ENCODE measurements around the gene SPINK5. TPM values are rescaled to one million over a fixed set of nuclear protein-coding genes. Genes with fewer than 3 reads are reported as not detected.

Gene SPINK5
- total RNA-seq, 4 donors from 2014 or later = 0.39 to 1.3 (median 0.97) TPM

DNA sequence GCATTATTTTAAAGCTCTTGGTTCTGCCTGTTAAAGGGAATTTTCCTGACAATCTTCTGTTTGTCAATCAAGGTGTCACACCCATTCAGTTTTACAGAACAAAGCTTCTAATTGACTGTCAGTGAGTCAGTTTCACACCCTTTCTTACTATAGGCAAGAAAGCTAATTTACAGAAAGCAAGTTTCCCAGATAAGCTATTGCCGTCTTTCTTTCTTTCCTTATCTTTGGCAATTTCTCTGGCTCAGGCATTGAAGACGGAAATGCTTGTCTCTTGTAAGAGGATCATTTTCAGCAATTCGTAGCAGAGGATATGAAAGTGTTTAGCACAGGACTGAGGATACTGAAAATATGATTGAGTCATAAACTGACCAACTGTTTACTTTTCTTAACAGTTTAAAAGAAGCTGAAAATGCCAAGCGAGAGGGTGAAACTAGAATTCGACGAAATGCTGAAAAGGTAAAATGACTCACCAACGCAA is 27.0 kb downstream of the SPINK5 start:
- Histone ChIP-seq H3K4me3 (no peak overlapping the region), H3K4me1 (no peaks in the 10 kb centered on the region), H3K27ac (no peak overlapping the region), H3K36me3 (no peaks in the 10 kb centered on the region), H3K27me3 (no peaks in the 10 kb centered on the region), H3K9me3 (no peaks in the 10 kb centered on the region)
- 77 to 84% methylated on average over 7 of the region's 7 CpGs for WGBS, 2 donors
- no peak for DNase-seq (ENCODE audit: low spot score in 2 of 2)
- TF ChIP-seq EP300 (IDR thresholded peaks at IDR 0.05) = no peak
- TF ChIP-seq, protein P1, sequence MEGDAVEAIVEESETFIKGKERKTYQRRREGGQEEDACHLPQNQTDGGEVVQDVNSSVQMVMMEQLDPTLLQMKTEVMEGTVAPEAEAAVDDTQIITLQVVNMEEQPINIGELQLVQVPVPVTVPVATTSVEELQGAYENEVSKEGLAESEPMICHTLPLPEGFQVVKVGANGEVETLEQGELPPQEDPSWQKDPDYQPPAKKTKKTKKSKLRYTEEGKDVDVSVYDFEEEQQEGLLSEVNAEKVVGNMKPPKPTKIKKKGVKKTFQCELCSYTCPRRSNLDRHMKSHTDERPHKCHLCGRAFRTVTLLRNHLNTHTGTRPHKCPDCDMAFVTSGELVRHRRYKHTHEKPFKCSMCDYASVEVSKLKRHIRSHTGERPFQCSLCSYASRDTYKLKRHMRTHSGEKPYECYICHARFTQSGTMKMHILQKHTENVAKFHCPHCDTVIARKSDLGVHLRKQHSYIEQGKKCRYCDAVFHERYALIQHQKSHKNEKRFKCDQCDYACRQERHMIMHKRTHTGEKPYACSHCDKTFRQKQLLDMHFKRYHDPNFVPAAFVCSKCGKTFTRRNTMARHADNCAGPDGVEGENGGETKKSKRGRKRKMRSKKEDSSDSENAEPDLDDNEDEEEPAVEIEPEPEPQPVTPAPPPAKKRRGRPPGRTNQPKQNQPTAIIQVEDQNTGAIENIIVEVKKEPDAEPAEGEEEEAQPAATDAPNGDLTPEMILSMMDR (IDR thresholded peaks at IDR 0.05) = no peak

DNA sequence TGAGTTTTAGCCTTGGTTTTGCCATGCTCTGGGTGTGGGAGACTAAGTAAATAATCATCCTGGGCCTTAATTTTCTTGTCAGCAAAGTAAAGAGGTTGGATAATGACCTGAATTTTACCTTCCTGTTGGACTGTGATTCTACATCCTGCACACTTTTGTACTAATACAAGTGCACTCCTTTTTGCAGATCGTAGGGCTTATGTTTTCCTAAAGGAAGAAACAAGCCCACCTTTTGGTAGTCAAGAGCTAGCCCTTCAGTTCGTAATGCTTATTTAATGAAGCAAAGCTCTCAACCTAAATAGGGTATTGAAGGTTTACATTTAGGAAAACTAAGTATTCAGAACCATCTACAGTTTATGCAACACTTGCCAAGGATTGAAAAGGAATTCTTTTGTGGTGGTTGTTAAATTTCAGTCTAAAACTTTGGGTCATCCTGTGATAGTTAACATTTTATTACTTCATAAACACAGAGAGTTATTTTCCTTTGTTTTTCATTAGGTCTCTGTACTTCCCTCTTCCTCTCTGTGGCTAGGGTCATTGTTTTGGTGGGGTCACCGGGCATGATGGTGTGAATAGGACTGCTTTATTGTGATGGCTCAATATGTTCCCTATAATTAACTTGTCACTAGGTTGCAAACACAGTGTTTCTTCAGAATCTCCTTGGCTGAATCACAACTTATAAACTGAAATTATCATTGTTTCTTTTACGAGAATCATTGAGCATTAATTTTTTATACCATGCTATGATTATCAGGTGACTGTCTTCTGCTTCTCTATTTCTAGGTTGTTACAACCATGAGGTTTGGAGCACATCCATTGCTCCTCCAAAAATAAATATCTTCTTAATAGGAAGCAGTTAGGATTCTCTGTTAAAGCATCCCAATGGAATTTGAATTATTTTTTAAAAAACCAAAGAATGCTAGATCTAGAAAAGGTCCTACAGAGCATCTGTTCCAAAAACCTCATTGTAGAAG is 28.5 kb downstream of the SPINK5 start:
- Histone ChIP-seq H3K27ac (peak overlapping the region in 1 of 4 donors; percentile 4), H3K4me3 (no peak overlapping the region)
- 35 to 43% methylated on average over 4 of the region's 4 CpGs for WGBS, 2 donors

DNA sequence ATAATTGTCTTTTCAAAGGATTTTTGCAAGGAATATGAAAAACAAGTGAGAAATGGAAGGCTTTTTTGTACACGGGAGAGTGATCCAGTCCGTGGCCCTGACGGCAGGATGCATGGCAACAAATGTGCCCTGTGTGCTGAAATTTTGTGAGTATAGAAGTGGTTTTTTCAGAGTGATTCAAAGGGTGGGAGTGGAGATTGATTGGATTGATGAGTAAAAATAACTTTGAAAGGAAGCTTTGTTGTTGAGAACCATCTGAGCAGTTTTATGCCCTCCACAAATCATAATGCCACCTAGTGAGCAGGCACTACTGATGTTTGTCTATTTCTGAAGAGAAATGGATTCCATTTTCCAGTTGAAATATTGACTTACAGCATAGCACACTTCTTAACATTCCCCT is 30.6 kb downstream of the SPINK5 start:
- no peak for DNase-seq (ENCODE audit: low spot score in 2 of 2)

More for the DNA sequence above, 28.5 kb downstream of the SPINK5 start:
- DNase-seq (ENCODE audit: low spot score in 2 of 2) = no peak
- Histone ChIP-seq H3K4me1 (no peaks in the 10 kb centered on the region), H3K27me3 (no peaks in the 10 kb centered on the region), H3K36me3 (no peaks in the 10 kb centered on the region), H3K9me3 (no peaks in the 10 kb centered on the region)
- TF ChIP-seq EP300 (IDR thresholded peaks at IDR 0.05) (no peak), POLR2A (IDR thresholded peaks at IDR 0.05) (no peak)
- TF ChIP-seq, protein P1 (IDR thresholded peaks at IDR 0.05) = no peak

DNA sequence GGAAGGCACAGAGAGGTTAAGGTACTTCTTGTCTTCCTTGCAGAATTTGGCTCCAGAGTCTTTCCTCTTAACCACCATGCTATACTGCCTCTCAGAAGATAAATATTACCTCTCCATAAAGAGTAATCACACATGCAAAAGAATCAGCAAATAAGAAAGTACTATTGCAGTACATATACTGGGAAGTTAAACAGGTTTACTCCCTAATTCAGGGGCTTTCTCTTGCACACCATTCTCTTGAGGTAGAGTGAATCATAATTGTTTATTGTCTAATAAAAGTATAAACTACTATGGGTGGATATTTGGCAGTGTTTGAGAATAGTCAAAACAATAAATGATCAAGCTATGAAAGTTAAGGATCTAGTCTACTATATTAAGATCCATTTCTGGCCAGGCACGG is 40.4 kb downstream of the SPINK5 start:
- Histone ChIP-seq H3K4me1 (no peaks in the 10 kb centered on the region), H3K9me3 (no peaks in the 10 kb centered on the region), H3K4me3 (no peak overlapping the region), H3K36me3 (no peaks in the 10 kb centered on the region), H3K27me3 (no peaks in the 10 kb centered on the region), H3K27ac (no peak overlapping the region)
- 83 to 92% methylated on average over 1 of the region's 1 CpG for WGBS, 2 donors
- DNase-seq (ENCODE audit: low spot score in 2 of 2) = no peak
- TF ChIP-seq EP300 (IDR thresholded peaks at IDR 0.05) (no peak), POLR2A (IDR thresholded peaks at IDR 0.05) (no peak)
- TF ChIP-seq, protein P1 (IDR thresholded peaks at IDR 0.05) = no peak

More for the DNA sequence above, 30.6 kb downstream of the SPINK5 start:
- H3K4me3 ChIP-seq = no peak overlapping the region
- peak overlapping the region in 2 of 4 donors; percentile 9 to 15 for H3K27ac ChIP-seq
- H3K27me3 ChIP-seq = no peaks in the 10 kb centered on the region
- WGBS, 2 donors = 57% methylated on average over 3 of the region's 3 CpGs
- no peaks in the 10 kb centered on the region for H3K4me1 ChIP-seq
- H3K36me3 ChIP-seq = no peaks in the 10 kb centered on the region
- no peaks in the 10 kb centered on the region for H3K9me3 ChIP-seq
- TF ChIP-seq EP300 (IDR thresholded peaks at IDR 0.05) (no peak), POLR2A (IDR thresholded peaks at IDR 0.05) (no peak)
- TF ChIP-seq, protein P1 (IDR thresholded peaks at IDR 0.05) = no peak

DNA sequence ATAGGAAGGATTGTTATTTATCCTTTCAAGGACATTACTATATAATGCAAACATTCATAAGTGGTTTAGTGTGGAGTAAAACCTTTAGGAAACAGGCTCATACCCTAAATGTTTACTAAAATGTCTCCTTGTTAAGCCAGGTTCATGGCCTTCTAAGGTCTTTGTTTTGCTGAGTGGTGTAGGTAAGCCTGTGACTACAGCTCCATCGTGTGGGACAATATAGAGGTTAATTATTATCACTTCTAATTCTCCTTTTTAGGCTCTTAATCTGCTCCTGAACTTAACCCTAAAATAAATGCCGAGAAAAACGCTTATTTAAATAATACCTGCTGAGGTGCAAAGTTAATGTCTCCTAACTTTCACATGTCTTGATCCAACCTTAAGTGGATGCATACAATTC is 43.8 kb downstream of the SPINK5 start:
- no peaks in the 10 kb centered on the region for H3K9me3 ChIP-seq
- TF ChIP-seq EP300 (IDR thresholded peaks at IDR 0.05) = no peak
- TF ChIP-seq, protein P1 (IDR thresholded peaks at IDR 0.05) = no peak
- no peak for TF ChIP-seq POLR2A (IDR thresholded peaks at IDR 0.05)
- no peak overlapping the region for H3K27ac ChIP-seq
- no peaks in the 10 kb centered on the region for H3K36me3 ChIP-seq
- no peak overlapping the region for H3K4me3 ChIP-seq
- no peak for DNase-seq (ENCODE audit: low spot score in 2 of 2)
- no peaks in the 10 kb centered on the region for H3K27me3 ChIP-seq
- 43 to 45% methylated on average over 3 of the region's 3 CpGs for WGBS, 2 donors
- no peaks in the 10 kb centered on the region for H3K4me1 ChIP-seq

Data from tibial nerve (tissue), 4 donors.